ENCODE results near the gene CD300E.

- TF ChIP-seq CTCF (IDR thresholded peaks at IDR 0.05; ENCODE audit: low read depth, low read length, poor library complexity, severe bottlenecking) (no peak), EZH2phosphoT487 (IDR thresholded peaks at IDR 0.05; ENCODE audit: borderline replicate concordance, low read length) (no peak)
Observed at GRCh38 chr17:74591503-74591902, 32.0 kb downstream of the CD300E start.
